HAP-1 (cell line): ENCODE data around the gene SENP6.

ENCODE experiments used
- DNase-seq, 2 experiments: peaks; one replicate each; pipeline ENCODE4 v3.0.0-alpha.2; 2016 to 2020; ENCODE audit warnings: low spot score in 2 of 2
- H3K27me3 ChIP-seq: fragments of 250-450 bp; sonication (Bioruptor Pico); 2 replicates; pipeline ENCODE4 v1.5.1; 2020; ENCODE audit warnings: low read depth, mild to moderate bottlenecking, moderate library complexity
- H3K36me3 ChIP-seq: fragments of 250-450 bp; sonication (Bioruptor Pico); replicated peaks from 2 replicates; pipeline ENCODE4 v1.5.1; 2020; ENCODE audit warnings: mild to moderate bottlenecking
- H3K4me1 ChIP-seq: fragments of 250-450 bp; sonication (Bioruptor Pico); 2 replicates; pipeline ENCODE4 v1.5.1; 2020; ENCODE audit warnings: mild to moderate bottlenecking
- H3K4me3 ChIP-seq: fragments of 250-450 bp; sonication (Bioruptor Pico); 2 replicates; pipeline ENCODE4 v1.5.1; 2020; ENCODE audit warnings: mild to moderate bottlenecking, moderate library complexity
- H3K9me3 ChIP-seq: fragments of 250-450 bp; sonication (Bioruptor Pico); 2 replicates; pipeline ENCODE4 v1.5.1; 2020; ENCODE audit warnings: mild to moderate bottlenecking, moderate library complexity
- in situ Hi-C: fragments of 300-500 bp; cut with MboI; formaldehyde crosslinking; loops from 3 replicates; pipeline ENCODE4 v1.14.3; 2020; ENCODE audit warnings: low sequenced_read_pairs, inconsistent platforms, mixed read lengths

The SENP6 gene

DNA sequence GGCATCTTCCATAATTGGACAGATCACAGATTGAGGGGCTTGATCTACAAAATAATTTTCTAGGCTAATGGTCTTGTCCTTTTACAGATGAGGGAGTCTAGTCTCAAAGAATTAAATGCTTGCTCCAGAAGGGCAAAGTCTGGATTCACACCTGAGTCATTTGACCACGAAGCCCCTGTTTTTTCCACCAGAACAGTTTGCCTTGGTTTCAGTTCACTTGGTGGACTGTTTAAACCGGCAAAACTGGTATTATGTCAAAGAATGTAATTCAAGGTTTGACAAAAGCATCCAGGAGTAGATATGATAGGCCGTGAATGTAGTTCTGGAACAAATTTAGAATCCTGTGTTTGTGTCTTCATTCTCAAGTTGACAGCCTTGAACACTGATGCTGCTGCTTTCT is 150.7 kb downstream of the SENP6 start:
- Histone ChIP-seq H3K9me3 (no peaks in the 10 kb centered on the region), H3K4me3 (no peak overlapping the region), H3K36me3 (no peaks in the 10 kb centered on the region), H3K27me3 (no peaks in the 10 kb centered on the region; the same call in 1 of the 2 replicates), H3K4me1 (peaks cover 7% of the 10 kb centered on the region)
- no peak for DNase-seq
- in situ Hi-C loops: no loop called here

DNA sequence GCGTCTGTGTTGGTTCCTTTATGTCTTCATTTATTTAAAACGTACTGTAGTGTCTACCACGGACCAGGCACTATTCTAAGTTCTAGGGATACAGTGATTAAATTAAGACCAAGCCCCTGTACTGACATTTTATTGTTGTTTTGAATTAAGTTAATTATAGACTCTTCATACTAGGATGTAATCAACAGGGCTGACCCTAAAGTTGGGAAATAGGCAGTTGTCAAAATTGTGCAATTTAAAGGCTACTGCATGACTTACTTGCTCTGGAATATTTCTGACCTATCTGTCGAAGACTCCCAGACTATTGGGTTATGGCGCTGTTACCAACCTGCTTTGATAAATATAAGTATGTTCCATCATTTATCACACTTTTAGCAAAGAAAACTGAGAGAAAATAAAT is 154.0 kb downstream of the SENP6 start:
- no peak for DNase-seq
- H3K9me3 ChIP-seq: no peaks in the 10 kb centered on the region
- H3K27me3 ChIP-seq: no peaks in the 10 kb centered on the region
- H3K36me3 ChIP-seq: no peaks in the 10 kb centered on the region
- peaks cover 5% of the 10 kb centered on the region; the same call in 1 of the 2 replicates for H3K4me1 ChIP-seq
- no peak overlapping the region for H3K4me3 ChIP-seq
- in situ Hi-C loops: no loop called here

DNA sequence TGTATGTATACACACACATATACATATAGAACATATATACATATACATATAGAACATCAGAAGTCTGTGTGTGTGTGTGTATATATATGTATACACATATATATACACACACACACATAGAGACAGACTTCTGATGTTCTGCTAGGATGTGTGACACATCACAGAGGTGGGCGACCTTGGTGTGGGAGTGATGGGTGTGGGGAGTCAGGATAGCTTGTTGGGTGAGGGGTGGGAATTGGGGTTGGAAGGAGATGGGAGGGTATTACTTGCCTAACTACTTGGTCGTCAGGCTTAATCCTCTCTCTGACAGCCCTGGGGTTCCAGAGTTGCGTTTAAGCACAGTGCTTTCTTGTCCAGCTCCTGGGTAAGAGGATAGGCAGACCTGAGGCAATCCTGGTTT is 155.6 kb downstream of the SENP6 start:
- Histone ChIP-seq H3K9me3 (no peaks in the 10 kb centered on the region), H3K4me1 (peaks cover 5% of the 10 kb centered on the region; the same call in 1 of the 2 replicates), H3K27me3 (no peaks in the 10 kb centered on the region), H3K4me3 (no peak overlapping the region), H3K36me3 (no peaks in the 10 kb centered on the region)
- DNase-seq: no peak
- in situ Hi-C loops: no loop called here

DNA sequence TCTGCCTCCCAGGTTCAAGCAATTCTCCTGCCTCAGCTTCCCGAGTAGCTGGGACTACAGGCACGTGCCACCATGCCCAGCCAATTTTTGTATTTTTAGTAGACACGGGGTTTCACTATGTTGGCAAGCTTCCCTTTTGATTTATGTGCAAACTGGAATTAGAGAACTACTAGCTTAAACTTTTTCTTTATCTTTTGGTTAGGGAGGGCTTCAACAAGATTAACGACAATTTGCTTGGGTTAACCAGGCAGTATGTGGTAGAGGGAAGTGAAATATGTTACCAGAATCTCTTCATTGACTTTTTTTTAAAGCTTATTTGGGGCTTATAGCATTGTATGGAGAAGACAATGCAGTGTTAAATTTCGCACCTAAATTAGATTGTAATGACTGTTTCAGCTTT is 156.4 kb downstream of the SENP6 start:
- no peak for DNase-seq
- H3K36me3 ChIP-seq: no peaks in the 10 kb centered on the region
- no peak overlapping the region for H3K4me3 ChIP-seq
- H3K27me3 ChIP-seq: no peaks in the 10 kb centered on the region
- H3K9me3 ChIP-seq: no peaks in the 10 kb centered on the region
- in situ Hi-C loops: no loop called here
- H3K4me1 ChIP-seq: peaks cover 5% of the 10 kb centered on the region; the same call in 1 of the 2 replicates

DNA sequence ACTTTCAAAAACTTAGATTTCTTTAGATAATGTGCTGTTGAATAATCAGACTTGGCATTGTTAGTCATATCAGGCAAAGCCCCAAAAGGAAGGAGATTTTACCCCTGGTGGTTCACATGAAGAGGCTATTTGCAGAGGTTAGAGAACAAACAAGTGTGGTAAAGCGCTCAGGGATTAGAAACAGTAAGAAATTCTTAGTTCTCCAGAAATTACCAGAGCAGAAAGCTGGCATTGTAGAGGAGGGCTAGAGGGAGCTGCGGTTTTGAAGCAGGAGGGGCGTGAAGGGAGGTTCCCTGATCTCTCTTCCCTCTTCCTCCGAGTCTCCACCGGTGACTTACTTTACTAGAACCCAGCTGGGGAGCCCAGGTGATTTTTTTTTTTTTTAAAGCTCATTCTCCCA is 157.5 kb downstream of the SENP6 start:
- H3K36me3 ChIP-seq: no peaks in the 10 kb centered on the region

DNA sequence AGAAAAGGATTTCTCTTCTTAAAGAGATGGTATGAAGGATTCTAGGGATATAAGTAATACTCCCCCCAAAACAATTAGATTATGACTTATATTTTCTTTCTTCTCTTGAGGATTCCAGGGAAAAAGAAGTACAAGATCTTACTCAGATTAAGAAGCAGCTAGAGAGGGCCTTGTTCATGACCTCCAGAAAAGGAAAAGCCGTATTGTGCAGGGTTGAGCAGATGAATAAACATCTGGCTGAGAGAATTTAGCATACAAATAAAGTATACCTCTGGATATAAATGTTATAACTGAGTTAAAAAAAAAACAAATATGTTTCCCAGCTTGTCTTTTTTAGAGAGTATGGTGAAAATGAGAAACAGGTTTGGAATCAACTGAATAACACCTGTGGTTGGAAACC is 158.6 kb downstream of the SENP6 start:
- no peaks in the 10 kb centered on the region for H3K27me3 ChIP-seq
- no peak for DNase-seq
- H3K4me1 ChIP-seq: peaks cover 5% of the 10 kb centered on the region; the same call in 1 of the 2 replicates
- in situ Hi-C loops: no loop called here
- no peaks in the 10 kb centered on the region for H3K9me3 ChIP-seq
- no peaks in the 10 kb centered on the region for H3K36me3 ChIP-seq
- H3K4me3 ChIP-seq: no peak overlapping the region

More for the DNA sequence above, 157.5 kb downstream of the SENP6 start:
- no peaks in the 10 kb centered on the region for H3K27me3 ChIP-seq
- H3K4me1 ChIP-seq: peaks cover 5% of the 10 kb centered on the region; the same call in 1 of the 2 replicates
- H3K9me3 ChIP-seq: no peaks in the 10 kb centered on the region
- DNase-seq: peak in 1 of 2 experiments; percentile 19
- in situ Hi-C loops: no loop called here
- no peak overlapping the region for H3K4me3 ChIP-seq

DNA sequence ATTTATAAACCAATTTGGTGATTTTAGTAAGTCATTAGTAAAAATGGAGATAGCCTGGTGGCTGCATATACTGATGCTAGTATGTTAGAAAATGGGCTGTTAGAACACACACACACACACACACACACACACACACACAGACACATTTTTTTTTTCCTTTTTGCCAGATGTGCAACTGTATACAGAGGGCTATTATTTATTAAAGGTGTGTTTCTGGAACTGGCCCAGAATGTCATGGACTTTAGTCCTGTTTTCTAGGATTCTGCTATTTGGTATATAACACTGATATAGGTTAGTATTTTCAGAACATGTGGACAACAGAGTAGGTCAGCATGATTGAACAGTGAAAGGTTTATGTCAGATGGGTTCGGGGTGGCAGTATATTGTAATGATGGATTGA is 159.8 kb downstream of the SENP6 start:
- Histone ChIP-seq H3K4me1 (peaks cover 5% of the 10 kb centered on the region; the same call in 1 of the 2 replicates), H3K9me3 (no peaks in the 10 kb centered on the region), H3K4me3 (no peak overlapping the region), H3K36me3 (no peaks in the 10 kb centered on the region), H3K27me3 (no peaks in the 10 kb centered on the region)
- no peak for DNase-seq
- in situ Hi-C loops: no loop called here

DNA sequence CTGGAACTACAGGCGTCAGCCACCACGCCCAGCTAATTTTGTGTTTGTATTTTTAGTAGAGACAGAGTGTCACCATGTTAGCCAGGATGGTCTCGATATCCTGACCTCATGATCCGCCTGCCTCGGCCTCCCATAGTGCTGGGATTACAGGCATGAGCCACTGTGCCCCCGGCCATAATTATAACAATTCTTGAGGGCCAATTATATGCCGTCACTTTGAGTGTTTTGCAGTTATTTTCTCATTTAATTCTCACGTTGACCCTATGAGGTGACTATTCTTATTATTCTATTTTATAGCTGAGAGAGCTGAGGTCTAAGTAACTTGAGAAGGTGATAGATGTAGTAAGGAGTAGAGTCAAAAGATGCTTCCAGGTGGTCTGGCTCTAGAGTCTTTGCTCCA is 160.4 kb downstream of the SENP6 start:
- no peaks in the 10 kb centered on the region for H3K27me3 ChIP-seq
- H3K9me3 ChIP-seq: no peaks in the 10 kb centered on the region
- no peaks in the 10 kb centered on the region for H3K36me3 ChIP-seq
- in situ Hi-C loops: no loop called here
- DNase-seq: no peak
- peaks cover 5% of the 10 kb centered on the region; the same call in 1 of the 2 replicates for H3K4me1 ChIP-seq
- H3K4me3 ChIP-seq: no peak overlapping the region

DNA sequence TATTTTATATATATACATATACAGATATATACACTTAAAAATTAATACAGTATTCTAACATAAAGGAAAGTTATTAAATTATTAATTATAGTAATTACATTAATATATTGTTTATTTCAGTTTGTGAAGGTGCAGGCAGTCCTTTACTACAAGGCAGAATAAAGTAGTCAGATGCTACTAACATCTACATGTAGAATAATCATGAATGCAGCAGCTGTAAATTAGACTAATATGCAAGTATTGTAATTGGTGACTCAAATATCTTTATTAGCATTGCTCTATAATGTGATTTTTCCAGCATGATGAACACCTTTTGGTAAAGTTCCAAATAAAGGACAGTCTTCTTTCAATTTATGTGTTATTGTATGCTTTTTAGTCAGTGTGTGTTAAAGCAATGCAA is 164.7 kb downstream of the SENP6 start:
- no peaks in the 10 kb centered on the region for H3K36me3 ChIP-seq
- in situ Hi-C loops: no loop called here
- no peak overlapping the region for H3K4me3 ChIP-seq
- DNase-seq: no peak
- no peaks in the 10 kb centered on the region for H3K27me3 ChIP-seq
- H3K9me3 ChIP-seq: no peaks in the 10 kb centered on the region
- H3K4me1 ChIP-seq: no peaks in the 10 kb centered on the region
